H9 (cell line): Measurements from ENCODE around the gene ARHGAP24. TPM values are rescaled to one million over a fixed set of nuclear protein-coding genes. Genes with fewer than 3 reads are reported as not detected.

Source experiments
- DNase-seq: peaks from one replicate; pipeline ENCODE4 v3.0.0-alpha.2; 2017
- H2AFZ ChIP-seq: one replicate; pipeline ENCODE4 v1.6.1; 2013; ENCODE audit warnings: mild to moderate bottlenecking, low read length, control low read depth, moderate library complexity
- H2AK5ac ChIP-seq: 2 replicates; pipeline ENCODE4 v1.6.1; 2013; ENCODE audit warnings: low read length, control low read depth, mixed read lengths; ENCODE audit not compliant: insufficient read length
- H2BK120ac ChIP-seq: one replicate; pipeline ENCODE4 v1.6.1; 2013; ENCODE audit warnings: low read depth, mild to moderate bottlenecking, low read length, control low read depth, inconsistent platforms; ENCODE audit not compliant: poor library complexity, severe bottlenecking
- H2BK12ac ChIP-seq: 2 replicates; pipeline ENCODE4 v1.6.1; 2013; ENCODE audit warnings: low read length, control low read depth, mixed read lengths, low read depth; ENCODE audit not compliant: insufficient read length
- H2BK15ac ChIP-seq: 2 replicates; pipeline ENCODE4 v1.6.1; 2013; ENCODE audit warnings: low read depth, low read length, control low read depth
- H2BK20ac ChIP-seq: one replicate; pipeline ENCODE4 v1.6.1; 2013; ENCODE audit warnings: low read depth, mild to moderate bottlenecking, low read length, control low read depth, inconsistent platforms; ENCODE audit not compliant: poor library complexity, severe bottlenecking
- H2BK5ac ChIP-seq: 2 replicates; pipeline ENCODE4 v1.6.1; 2013; ENCODE audit warnings: low read length, control low read depth, mixed read lengths; ENCODE audit not compliant: insufficient read length
- H3K14ac ChIP-seq: 2 replicates; pipeline ENCODE4 v1.6.1; 2013; ENCODE audit warnings: low read length, control low read depth; ENCODE audit not compliant: insufficient read depth
- H3K18ac ChIP-seq: 2 replicates; pipeline ENCODE4 v1.6.1; 2013; ENCODE audit warnings: low read depth, mild to moderate bottlenecking, mixed read lengths, low read length, control low read depth; ENCODE audit not compliant: insufficient read length
- H3K23ac ChIP-seq: 2 replicates; pipeline ENCODE4 v1.6.1; 2013; ENCODE audit warnings: low read length, control low read depth, mixed read lengths, low read depth; ENCODE audit not compliant: insufficient read length
- H3K23me2 ChIP-seq: 2 replicates; pipeline ENCODE4 v1.6.1; 2013; ENCODE audit warnings: low read depth, mild to moderate bottlenecking, mixed read lengths, low read length, control low read depth; ENCODE audit not compliant: insufficient read length, poor library complexity, severe bottlenecking
- H3K27ac ChIP-seq: 2 replicates; pipeline ENCODE4 v1.5.1; 2013; ENCODE audit warnings: low read length, control low read depth, mixed read lengths, low read depth; ENCODE audit not compliant: insufficient read length
- H3K27me3 ChIP-seq: 2 replicates; pipeline ENCODE4 v1.6.1; 2013; ENCODE audit warnings: low read length, control low read depth, inconsistent platforms; ENCODE audit not compliant: insufficient read depth
- H3K4ac ChIP-seq: 2 replicates; pipeline ENCODE4 v1.6.1; 2013; ENCODE audit warnings: low read depth, mild to moderate bottlenecking, control low read depth, inconsistent platforms, low read length, moderate library complexity
- H3K4me1 ChIP-seq: 2 replicates; pipeline ENCODE4 v1.6.1; 2013; ENCODE audit warnings: low read length, control low read depth, inconsistent platforms; ENCODE audit not compliant: insufficient read depth
- H3K4me2 ChIP-seq: 2 replicates; pipeline ENCODE4 v1.6.1; 2013; ENCODE audit warnings: low read length, control low read depth, mixed read lengths; ENCODE audit not compliant: insufficient read length, insufficient read depth
- H3K56ac ChIP-seq: 2 replicates; pipeline ENCODE4 v1.6.1; 2013; ENCODE audit warnings: low read depth, mild to moderate bottlenecking, mixed read lengths, low read length, control low read depth; ENCODE audit not compliant: insufficient read length
- H3K79me1 ChIP-seq: 2 replicates; pipeline ENCODE4 v1.6.1; 2013; ENCODE audit warnings: low read depth, mild to moderate bottlenecking, moderate library complexity, low read length, control low read depth, inconsistent platforms; ENCODE audit not compliant: insufficient read depth, poor library complexity, severe bottlenecking
- H3K79me2 ChIP-seq: 2 replicates; pipeline ENCODE4 v1.6.1; 2013; ENCODE audit warnings: low read length, control low read depth, inconsistent platforms; ENCODE audit not compliant: insufficient read depth
- H3K9ac ChIP-seq: 2 replicates; pipeline ENCODE4 v1.6.1; 2013; ENCODE audit warnings: low read length, control low read depth, mixed read lengths; ENCODE audit not compliant: insufficient read length; ENCODE audit errors: extremely low read depth
- H3K9me3 ChIP-seq: one replicate; pipeline ENCODE4 v1.6.1; 2013; ENCODE audit warnings: low read depth, low read length, inconsistent platforms; ENCODE audit not compliant: control insufficient read depth
- H3T11ph ChIP-seq: one replicate; pipeline ENCODE4 v1.6.1; 2013; ENCODE audit warnings: mild to moderate bottlenecking, low read length, control low read depth, inconsistent platforms
- H4K20me1 ChIP-seq: one replicate; pipeline ENCODE4 v1.6.1; 2013; ENCODE audit not compliant: control insufficient read depth, insufficient read length, insufficient read depth
- H4K5ac ChIP-seq: 2 replicates; pipeline ENCODE4 v1.6.1; 2013; ENCODE audit warnings: low read depth, mild to moderate bottlenecking, mixed read lengths, low read length, control low read depth; ENCODE audit not compliant: insufficient read length
- H4K8ac ChIP-seq: replicated peaks from 2 replicates; pipeline ENCODE4 v1.6.1; 2013; ENCODE audit warnings: low read length, control low read depth, mixed read lengths, low read depth; ENCODE audit not compliant: insufficient read length
- H4K91ac ChIP-seq: 2 replicates; pipeline ENCODE4 v1.6.1; 2013; ENCODE audit warnings: low read depth, mild to moderate bottlenecking, moderate library complexity, mixed read lengths, low read length, control low read depth; ENCODE audit not compliant: insufficient read length
- H3K27ac Mint-ChIP-seq, 3 experiments: 2 replicates in 2 of 3; 3 replicates in 1 of 3; pipeline ENCODE4 v1.8.0; 2020 to 2021; ENCODE audit warnings: mixed read lengths in 3 of 3, mild to moderate bottlenecking in 1 of 3, moderate library complexity in 1 of 3
- H3K27me3 Mint-ChIP-seq: 2 replicates; pipeline ENCODE4 v1.8.0; 2021; ENCODE audit warnings: low read depth, mild to moderate bottlenecking, moderate library complexity, mixed read lengths
- H3K36me3 Mint-ChIP-seq, 3 experiments: 2 replicates in 2 of 3; 3 replicates in 1 of 3; pipeline ENCODE4 v1.8.0; 2020 to 2021; ENCODE audit warnings: low read depth in 3 of 3, mixed read lengths in 3 of 3; ENCODE audit not compliant: insufficient read depth in 1 of 3
- H3K4me1 Mint-ChIP-seq, 2 experiments: 2 replicates each; pipeline ENCODE4 v1.8.0; 2020; ENCODE audit warnings: mixed read lengths in 2 of 2
- H3K4me3 Mint-ChIP-seq, 2 experiments: 2 replicates in 1 of 2; 3 replicates in 1 of 2; pipeline ENCODE4 v1.8.0; 2020 to 2021; ENCODE audit warnings: mild to moderate bottlenecking in 2 of 2, mixed read lengths in 2 of 2, moderate library complexity in 1 of 2
- H3K9me3 Mint-ChIP-seq, 2 experiments: 2 replicates in 1 of 2; 3 replicates in 1 of 2; pipeline ENCODE4 v1.8.0; 2020; ENCODE audit warnings: mild to moderate bottlenecking in 2 of 2, mixed read lengths in 2 of 2, moderate library complexity in 1 of 2
- WGBS: extraction: QIAGEN DNeasy Blood & Tissue Kit; methylation state at CpG from one replicate; pipeline ENCODE4 v1.1.7; 2013; ENCODE audit warnings: missing lambda C conversion rate, low lambda C conversion rate, mixed read lengths; ENCODE audit not compliant: insufficient read length; ENCODE audit errors: extremely low coverage; 5-methylcytosine and 5-hydroxymethylcytosine counted together
- total RNA-seq: library from RNA; stranded (reverse); gene quantifications from 2 replicates; pipeline ENCODE4 v1.2.1, GENCODE V29; 2021
- TF ChIP-seq, protein P1 (sequence below): fragments of 200-600 bp; sonication (generic); conservative IDR thresholded peaks from 3 replicates; pipeline ENCODE4 v1.8.0; 2021; ENCODE audit warnings: antibody characterized with exemption, mild to moderate bottlenecking

ARHGAP24 gene
- total RNA-seq, 1 experiment from 2014 or later = 0.37 TPM

DNA sequence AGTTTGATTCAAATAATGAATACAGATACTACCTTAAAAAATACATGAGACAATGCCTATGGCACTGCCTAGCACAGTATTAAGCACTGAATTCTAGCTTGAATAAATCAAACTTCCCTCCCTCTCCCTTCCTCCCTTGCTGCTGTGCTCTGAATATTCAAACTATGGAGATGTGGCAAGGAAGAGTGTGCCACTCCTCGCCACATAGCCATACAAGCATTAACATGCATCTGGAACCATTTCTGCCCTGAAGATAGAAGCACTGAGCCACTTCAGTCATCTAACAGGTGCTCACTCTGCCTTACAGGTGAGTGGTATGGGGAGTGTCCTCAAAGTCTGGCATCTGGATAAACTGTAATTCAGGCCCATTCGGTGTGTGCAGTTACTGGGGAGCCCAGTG, 276.9 kb downstream of the ARHGAP24 start:
- H2AK5ac ChIP-seq = no peak overlapping the region
- H3K4me1 ChIP-seq = peaks cover 3% of the 10 kb centered on the region; the same call in 1 of the 2 replicates
- H2AFZ ChIP-seq = no peak overlapping the region
- H3K27ac ChIP-seq = no peak overlapping the region
- Mint-ChIP-seq H3K36me3 (no peaks in the 10 kb centered on the region; a peak in 1 of 7 replicates), H3K27me3 (no peaks in the 10 kb centered on the region), H3K4me3 (no peak overlapping the region), H3K4me1 (peaks cover 6 to 10% of the 10 kb centered on the region in 2 experiments), H3K27ac (no peak overlapping the region; a peak in 1 of 7 replicates), H3K9me3 (no peaks in the 10 kb centered on the region)
- no peak overlapping the region for H3K56ac ChIP-seq
- H3K4ac ChIP-seq = no peak overlapping the region
- no peak overlapping the region for H4K8ac ChIP-seq
- no peak overlapping the region for H4K5ac ChIP-seq
- no peak overlapping the region for H2BK20ac ChIP-seq
- DNase-seq = no peak
- no CpG with 5 or more reads among the region's 2 CpGs for WGBS
- H3K9ac ChIP-seq = no peak overlapping the region
- no peak overlapping the region for H2BK15ac ChIP-seq
- no peak overlapping the region for H2BK12ac ChIP-seq
- H3K79me1 ChIP-seq = no peaks in the 10 kb centered on the region
- H3K18ac ChIP-seq = no peak overlapping the region
- no peak overlapping the region for H3K23ac ChIP-seq
- no peaks in the 10 kb centered on the region for H4K20me1 ChIP-seq
- H3K23me2 ChIP-seq = no peaks in the 10 kb centered on the region
- H4K91ac ChIP-seq = no peak overlapping the region
- no peak overlapping the region for H3K4me2 ChIP-seq
- no peaks in the 10 kb centered on the region for H3K27me3 ChIP-seq
- no peaks in the 10 kb centered on the region for H3K79me2 ChIP-seq
- TF ChIP-seq, protein P1, sequence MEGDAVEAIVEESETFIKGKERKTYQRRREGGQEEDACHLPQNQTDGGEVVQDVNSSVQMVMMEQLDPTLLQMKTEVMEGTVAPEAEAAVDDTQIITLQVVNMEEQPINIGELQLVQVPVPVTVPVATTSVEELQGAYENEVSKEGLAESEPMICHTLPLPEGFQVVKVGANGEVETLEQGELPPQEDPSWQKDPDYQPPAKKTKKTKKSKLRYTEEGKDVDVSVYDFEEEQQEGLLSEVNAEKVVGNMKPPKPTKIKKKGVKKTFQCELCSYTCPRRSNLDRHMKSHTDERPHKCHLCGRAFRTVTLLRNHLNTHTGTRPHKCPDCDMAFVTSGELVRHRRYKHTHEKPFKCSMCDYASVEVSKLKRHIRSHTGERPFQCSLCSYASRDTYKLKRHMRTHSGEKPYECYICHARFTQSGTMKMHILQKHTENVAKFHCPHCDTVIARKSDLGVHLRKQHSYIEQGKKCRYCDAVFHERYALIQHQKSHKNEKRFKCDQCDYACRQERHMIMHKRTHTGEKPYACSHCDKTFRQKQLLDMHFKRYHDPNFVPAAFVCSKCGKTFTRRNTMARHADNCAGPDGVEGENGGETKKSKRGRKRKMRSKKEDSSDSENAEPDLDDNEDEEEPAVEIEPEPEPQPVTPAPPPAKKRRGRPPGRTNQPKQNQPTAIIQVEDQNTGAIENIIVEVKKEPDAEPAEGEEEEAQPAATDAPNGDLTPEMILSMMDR = no peak
- H3K14ac ChIP-seq = no peak overlapping the region
- no peak overlapping the region for H2BK120ac ChIP-seq
- no peak overlapping the region for H2BK5ac ChIP-seq
- no peaks in the 10 kb centered on the region for H3K9me3 ChIP-seq
- no peak overlapping the region for H3T11ph ChIP-seq
